Activated gamma-delta T cell treated with anti-CD3 and anti-CD28 coated beads, Interleukin-2, amount 50 U/mL, for 16 hours (primary cell): ENCODE data around the gene COMP.
"Not testable (repeated sequence)": the region's sequence is repeated elsewhere in the genome, so short reads cannot be mapped to it uniquely, and the experiment has no call there.

Experiments used
- DNase-seq: peaks from one replicate; pipeline ENCODE4 v3.0.0-alpha.2; 2020; ENCODE audit warnings: low read depth

COMP gene

GRCh38 chr19:18745931-18746330 is 45.2 kb downstream of the COMP start:
- DNase-seq: no peak

DNA sequence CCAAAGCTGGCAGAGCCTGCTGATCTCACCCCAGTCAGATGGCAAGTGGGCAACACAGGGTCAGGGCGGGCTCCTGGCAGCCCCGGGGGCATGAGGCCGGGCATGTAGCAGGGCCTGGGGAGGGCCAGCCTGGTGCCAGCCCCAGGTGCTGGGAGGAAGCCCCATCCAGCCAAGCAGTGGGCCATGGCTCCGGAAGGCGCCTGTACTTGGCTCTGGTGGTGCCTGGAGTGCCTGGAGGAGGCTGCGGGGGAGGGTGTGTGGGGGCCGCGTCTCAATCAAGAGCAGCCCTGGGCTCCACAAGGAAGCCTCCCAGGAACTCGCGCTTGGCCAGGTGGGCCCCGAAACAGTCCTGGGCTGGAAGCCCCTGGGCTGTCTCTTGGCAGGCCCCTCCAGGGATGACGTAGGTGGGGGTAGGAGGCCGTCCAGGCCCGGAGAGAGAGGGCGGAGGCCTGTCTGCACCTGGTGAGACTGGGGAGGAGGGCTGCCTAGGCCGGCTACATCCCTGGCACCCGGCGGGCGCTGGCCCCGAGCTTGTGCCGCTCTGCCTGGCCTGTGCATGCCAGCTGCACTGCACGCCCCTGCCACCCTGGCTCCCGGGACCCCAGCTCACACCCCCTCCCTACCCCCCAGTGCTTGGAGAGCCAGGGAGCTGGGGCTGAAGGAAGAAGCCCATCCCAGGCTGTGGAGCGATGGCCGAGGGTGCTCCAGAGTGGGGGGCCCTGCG is 45.9 kb downstream of the COMP start:
- no peak for DNase-seq

GRCh38 chr19:18743784-18744418 is 47.2 kb downstream of the COMP start:
- no peak for DNase-seq

- DNase-seq: no peak
Observed at GRCh38 chr19:18742838-18743783, 48.0 kb downstream of the COMP start.

- no peak for DNase-seq
Observed at GRCh38 chr19:18742324-18742723, 48.8 kb downstream of the COMP start.

DNA sequence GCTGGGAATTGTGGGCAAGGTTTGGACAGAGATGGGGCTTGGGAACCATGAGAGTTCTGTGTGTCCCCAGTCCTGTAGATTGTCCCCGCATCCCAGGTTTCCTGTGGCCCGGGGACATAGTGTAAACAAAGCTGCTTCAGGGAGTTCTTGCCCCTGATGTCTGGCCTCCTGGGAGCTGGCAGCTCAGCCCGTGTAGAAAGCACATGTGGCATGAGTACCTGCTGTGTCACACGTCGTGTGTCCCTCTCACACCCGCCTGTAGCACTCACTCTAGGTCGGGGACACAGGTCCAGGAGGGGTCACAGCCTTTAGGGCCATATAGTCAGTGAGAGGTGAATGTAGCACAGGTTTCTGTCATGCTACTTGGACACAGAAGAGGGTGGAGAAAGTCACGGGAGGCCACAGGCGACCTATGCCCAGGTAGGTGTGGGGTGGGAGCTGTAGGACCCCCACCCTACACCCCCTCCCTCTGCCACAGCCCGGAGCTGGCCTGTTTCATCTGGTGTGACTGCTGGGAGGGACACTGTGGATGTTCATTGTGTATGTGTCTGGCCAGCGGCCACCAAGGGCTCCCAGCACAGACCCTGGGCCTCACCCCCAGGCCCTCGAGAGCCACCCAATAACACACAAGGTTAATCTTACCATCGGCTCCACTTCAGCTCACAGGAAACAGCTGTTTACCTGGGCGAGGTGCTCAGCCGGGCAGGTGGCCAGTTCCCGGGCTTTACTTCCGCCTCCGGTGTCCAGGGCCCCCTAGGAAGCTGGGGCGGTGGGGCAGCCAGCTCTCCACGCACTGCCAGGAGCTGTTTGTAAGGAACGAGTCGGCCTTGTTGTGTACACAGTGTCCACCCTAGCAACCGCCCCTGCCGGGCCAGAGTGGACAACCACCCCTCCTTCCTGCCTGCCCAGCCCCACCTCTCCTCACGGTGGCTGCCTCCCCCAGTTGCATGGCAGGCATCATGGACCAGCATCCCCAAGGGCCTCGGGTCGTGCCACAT is 49.7 kb downstream of the COMP start:
- DNase-seq: no peak

GRCh38 chr19:18738961-18739690 is 52.0 kb downstream of the COMP start:
- DNase-seq: no peak

- no peak for DNase-seq
Observed at GRCh38 chr19:18737954-18738351, 53.2 kb downstream of the COMP start.

DNA sequence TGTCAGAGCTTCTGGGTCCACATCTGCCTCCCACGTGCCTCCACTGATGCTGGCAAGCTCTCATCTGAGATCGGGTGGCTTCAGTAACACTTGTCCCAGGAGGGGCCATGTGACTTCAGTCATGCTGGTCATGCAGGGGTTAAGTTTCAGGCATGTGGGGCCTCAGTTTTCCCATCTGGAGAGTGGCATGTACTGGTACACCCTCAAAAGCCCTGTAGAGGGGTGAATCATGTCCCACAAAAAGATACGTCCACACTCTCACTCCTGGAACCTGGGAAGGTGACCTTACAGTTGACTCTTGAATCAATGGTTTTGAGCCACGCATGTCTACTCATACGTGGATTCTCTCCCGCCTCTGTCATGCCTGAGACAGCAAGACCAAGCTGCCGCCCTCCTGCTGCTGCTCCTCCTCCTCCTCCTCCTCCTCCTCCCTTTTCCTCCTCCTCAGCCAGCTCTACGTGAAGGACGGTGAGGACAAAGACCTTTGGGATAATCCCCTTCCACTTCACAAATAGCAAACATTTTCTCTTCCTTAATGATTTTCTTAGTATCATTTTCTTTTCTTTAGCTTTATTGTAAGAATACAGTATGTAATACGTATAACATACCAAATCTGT is 53.7 kb downstream of the COMP start:
- DNase-seq: no peak

DNA sequence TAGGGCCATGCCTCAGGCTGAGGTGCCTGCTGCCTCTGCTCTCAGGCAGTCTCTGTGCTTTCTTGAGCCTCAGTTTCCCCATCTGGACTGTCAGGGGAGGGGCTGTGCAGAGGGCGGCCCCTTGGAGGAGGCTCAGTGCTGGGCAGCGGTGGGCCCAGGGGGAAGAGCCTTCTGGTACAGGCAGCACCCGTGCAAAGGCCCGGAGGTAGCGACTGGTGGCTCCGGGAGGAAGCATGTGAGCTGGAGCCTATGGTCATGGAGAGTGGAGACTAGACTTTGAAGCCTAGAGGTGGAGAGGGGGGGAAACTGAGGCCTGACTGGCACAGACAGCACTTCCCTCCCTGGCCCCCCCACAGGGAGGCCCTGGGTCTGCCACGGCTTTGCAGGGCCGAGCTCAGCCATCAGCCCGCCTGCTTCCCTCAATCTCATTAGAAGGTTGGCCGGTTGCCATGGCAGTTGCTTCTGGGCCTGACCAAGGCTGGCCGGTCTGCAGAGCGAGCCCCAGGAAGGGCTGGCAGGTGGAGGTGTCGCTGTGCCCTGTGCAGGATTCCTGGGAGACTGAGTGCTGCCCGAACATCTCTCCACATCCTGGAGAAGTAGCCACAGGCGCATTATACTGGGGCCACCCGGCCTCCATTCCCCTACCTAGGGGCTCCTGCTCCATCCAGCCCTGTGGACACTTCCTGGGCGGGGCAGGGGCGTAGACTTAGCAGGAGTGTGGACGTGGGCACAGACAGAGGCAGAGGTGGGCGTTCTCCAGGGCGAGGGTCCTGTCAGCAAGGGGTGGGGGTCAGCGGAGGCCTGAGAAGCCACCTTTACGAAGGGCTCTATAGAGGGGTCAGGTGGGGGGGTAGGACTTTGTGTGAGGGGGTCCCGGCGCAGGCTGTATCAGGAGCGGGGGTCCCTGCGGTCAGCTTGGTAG is 54.4 kb downstream of the COMP start:
- DNase-seq: no peak

GRCh38 chr19:18735752-18736151 is 55.4 kb downstream of the COMP start:
- no peak for DNase-seq

- no peak for DNase-seq
Observed at GRCh38 chr19:18735324-18735723, 55.8 kb downstream of the COMP start.

- DNase-seq: not testable (repeated sequence)
Observed at GRCh38 chr19:18733762-18734332, 57.3 kb downstream of the COMP start.

GRCh38 chr19:18733196-18733647 is 57.9 kb downstream of the COMP start:
- no peak for DNase-seq
